AG09309 (cell line): ENCODE results near the gene PRCC.

ENCODE experiments used
- DNase-seq: peaks from one replicate; pipeline ENCODE4 v3.0.0-alpha.2; 2010; ENCODE audit warnings: low read depth
- H3K4me3 ChIP-seq: 2 replicates; pipeline ENCODE4 v1.5.1; 2011; ENCODE audit warnings: mild to moderate bottlenecking, low read depth, low read length, moderate library complexity; ENCODE audit not compliant: control insufficient read depth
- CTCF ChIP-seq: IDR thresholded peaks from 2 replicates; pipeline ENCODE4 v1.5.1; 2011; ENCODE audit warnings: mild to moderate bottlenecking, low read depth, low read length, inconsistent platforms; ENCODE audit not compliant: insufficient read depth, control insufficient read depth; ENCODE audit errors: missing control alignments

PRCC gene

GRCh38 chr1:156811168-156811567, 43.8 kb downstream of the PRCC start:
- no peak for TF ChIP-seq CTCF
- H3K4me3 ChIP-seq: no peak overlapping the region
- no peak for DNase-seq

DNA sequence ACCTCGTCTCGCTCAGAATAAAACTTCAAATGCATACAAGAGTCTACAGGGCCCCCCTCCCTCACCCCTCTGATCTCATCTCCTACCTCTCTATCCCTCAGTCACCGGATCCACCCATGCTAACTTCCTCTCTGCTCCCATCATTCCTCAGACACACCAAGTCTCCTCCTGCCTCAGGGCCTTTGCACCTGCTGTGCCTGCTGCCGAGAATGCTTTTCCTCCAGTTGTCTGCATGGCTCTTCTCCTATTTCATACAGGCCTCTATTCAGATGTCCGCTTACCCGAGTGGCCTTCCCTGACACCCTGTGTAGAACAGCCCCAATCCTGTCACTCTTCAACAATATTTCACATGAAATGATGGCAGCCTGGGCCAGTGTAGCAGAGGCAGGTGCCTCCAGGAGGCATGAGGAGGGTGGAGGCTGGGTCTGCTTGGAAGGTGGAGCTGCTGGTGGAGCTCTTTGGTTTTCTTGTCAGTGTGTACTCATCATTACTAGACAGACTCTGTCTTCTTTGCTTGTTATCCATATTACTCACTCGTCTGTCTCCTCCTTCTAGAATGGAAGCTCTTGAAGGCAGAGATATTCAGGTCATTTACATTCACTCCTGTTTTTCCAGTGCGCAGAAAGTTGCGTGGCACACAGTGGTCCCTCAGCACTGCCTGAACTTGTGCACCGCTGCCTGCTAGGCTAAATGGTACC, 45.1 kb downstream of the PRCC start:
- DNase-seq: no peak
- TF ChIP-seq CTCF: no peak
- H3K4me3 ChIP-seq: no peak overlapping the region

- DNase-seq: no peak
- H3K4me3 ChIP-seq: no peak overlapping the region
- TF ChIP-seq CTCF: no peak
Measured at GRCh38 chr1:156813298-156813697, 46.0 kb downstream of the PRCC start.

- no peak for DNase-seq
- H3K4me3 ChIP-seq: no peak overlapping the region; the same call in 1 of the 2 replicates
- TF ChIP-seq CTCF: peak; percentile 48
Measured at GRCh38 chr1:156813750-156814570, 46.6 kb downstream of the PRCC start.

DNA sequence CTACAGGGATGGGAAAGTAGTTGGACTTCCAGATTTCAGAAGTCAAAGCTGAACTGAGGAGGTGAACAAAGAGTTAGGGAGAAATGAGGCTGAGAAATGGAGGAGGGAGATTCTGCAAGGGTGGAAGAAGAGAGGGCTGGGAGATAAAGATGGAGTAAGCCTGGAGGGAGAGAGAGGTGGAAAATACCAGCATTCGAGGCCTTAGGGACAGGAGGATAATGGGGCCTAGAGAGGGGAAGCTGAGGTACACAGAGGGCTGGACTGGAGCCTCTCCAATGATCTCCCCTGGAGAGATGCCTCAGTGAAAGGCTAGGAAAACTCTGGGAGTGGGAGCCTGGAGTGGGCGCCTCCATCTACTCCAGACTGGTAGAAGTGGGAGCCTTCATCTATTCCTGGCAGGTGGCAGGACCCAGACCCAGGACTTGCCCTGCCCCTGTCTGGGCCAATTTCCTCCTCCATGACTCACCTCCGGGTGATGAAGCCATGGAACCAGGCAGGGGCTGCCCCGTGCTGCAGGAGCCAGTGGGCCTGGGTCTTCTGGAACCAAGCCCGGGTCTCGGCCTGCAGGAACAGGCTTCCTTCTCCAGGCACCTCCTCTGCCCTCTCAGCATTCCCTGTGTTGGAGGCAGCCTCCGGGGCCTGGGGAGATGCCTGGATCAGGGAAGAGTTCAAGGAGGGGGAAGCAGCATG, 47.4 kb downstream of the PRCC start:
- H3K4me3 ChIP-seq: no peak overlapping the region

More for the DNA sequence above, 47.4 kb downstream of the PRCC start:
- no peak for TF ChIP-seq CTCF
- DNase-seq: no peak
